H1 (cell line): Measurements from ENCODE around the gene TMEM145. TPM values are rescaled to one million over a fixed set of nuclear protein-coding genes. Genes with fewer than 3 reads are reported as not detected.
"Not testable (repeated sequence)": the region's sequence is repeated elsewhere in the genome, so short reads cannot be mapped to it uniquely, and the experiment has no call there.

Experiments
- CTCF ChIA-PET: fragments of 300-600 bp; sonication (Branson Sonifier 250); formaldehyde crosslinking; loops from one replicate; lab custom pipeline; 2021; ENCODE audit not compliant: partially characterized antibody; lab: Charles Lee
- POLR2A ChIA-PET: fragments of 300-600 bp; sonication (Branson Sonifier 250); formaldehyde crosslinking; loops from one replicate; lab custom pipeline; 2021; ENCODE audit warnings: inconsistent platforms; ENCODE audit not compliant: partially characterized antibody; lab: Charles Lee
- DNase-seq, 2 experiments: peaks; one replicate each; pipeline versions ENCODE4 v3.0.0 to v3.0.0-alpha.2; 2010 to 2022; ENCODE audit warnings: low spot score in 2 of 2, low read depth in 1 of 2, mixed read lengths in 1 of 2
- FAIRE-seq: peaks from 2 replicates; lab custom pipeline; 2011; peaks lifted over from hg19 to GRCh38; lab: Jason Lieb, UNC
- H2AFZ ChIP-seq: 2 replicates; pipeline ENCODE4 v1.8.1; 2012; ENCODE audit warnings: low read length, inconsistent platforms
- H2AK5ac ChIP-seq: 2 replicates; pipeline ENCODE4 v1.6.1; 2013; ENCODE audit warnings: low read depth, low read length
- H2BK120ac ChIP-seq: replicated peaks from 2 replicates; pipeline ENCODE3; 2013; ENCODE audit warnings: low read depth, low read length, inconsistent platforms
- H2BK12ac ChIP-seq: 2 replicates; pipeline ENCODE4 v1.6.1; 2013; ENCODE audit warnings: low read depth, low read length
- H2BK15ac ChIP-seq: 2 replicates; pipeline ENCODE4 v1.6.1; 2013; ENCODE audit warnings: low read length
- H2BK20ac ChIP-seq: 2 replicates; pipeline ENCODE4 v1.6.1; 2013; ENCODE audit warnings: low read length
- H2BK5ac ChIP-seq: 2 replicates; pipeline ENCODE4 v1.6.1; 2013; ENCODE audit warnings: low read depth, low read length
- H3K14ac ChIP-seq: 2 replicates; pipeline ENCODE4 v1.6.1; 2013; ENCODE audit warnings: inconsistent platforms; ENCODE audit not compliant: insufficient read length
- H3K18ac ChIP-seq: 2 replicates; pipeline ENCODE4 v1.6.1; 2013; ENCODE audit warnings: low read length; ENCODE audit errors: extremely low read depth
- H3K23ac ChIP-seq: 2 replicates; pipeline ENCODE4 v1.6.1; 2013; ENCODE audit warnings: inconsistent platforms; ENCODE audit not compliant: insufficient read length
- H3K23me2 ChIP-seq: 2 replicates; pipeline ENCODE4 v1.6.1; 2013; ENCODE audit warnings: low read depth, low read length
- H3K27ac ChIP-seq: 2 replicates; pipeline ENCODE4 v1.6.1; 2011; ENCODE audit warnings: low read depth, low read length, inconsistent platforms
- H3K27me3 ChIP-seq, 4 experiments: replicated peaks in 1 of 4; 1 replicate in 1 of 4; 2 replicates in 3 of 4; pipeline versions ENCODE4 v1.6.1 to v1.8.1; 2011 to 2013; ENCODE audit warnings: low read length in 3 of 4, mild to moderate bottlenecking in 3 of 4, inconsistent platforms in 2 of 4, mixed read lengths in 2 of 4, moderate library complexity in 1 of 4; ENCODE audit not compliant: control insufficient read depth in 3 of 4, insufficient read depth in 3 of 4; ENCODE audit errors: extremely low read depth in 1 of 4
- H3K36me3 ChIP-seq, 4 experiments: 2 replicates each; pipeline versions ENCODE4 v1.6.1 to v1.8.1; 2011 to 2013; ENCODE audit warnings: mild to moderate bottlenecking in 4 of 4, low read length in 3 of 4, moderate library complexity in 2 of 4, control low read depth in 1 of 4, inconsistent platforms in 1 of 4; ENCODE audit not compliant: insufficient read depth in 4 of 4, control insufficient read depth in 2 of 4
- H3K4ac ChIP-seq: replicated peaks from 2 replicates; pipeline ENCODE3; 2013; ENCODE audit warnings: low read length, low read depth, mixed read lengths, inconsistent platforms; ENCODE audit not compliant: insufficient read length
- H3K4me1 ChIP-seq, 4 experiments: replicated peaks in 1 of 4; 1 replicate in 1 of 4; 2 replicates in 3 of 4; pipeline versions ENCODE4 v1.6.1 to v1.8.1; 2011 to 2013; ENCODE audit warnings: low read length in 3 of 4, inconsistent platforms in 2 of 4, mixed read lengths in 1 of 4; ENCODE audit not compliant: insufficient read depth in 4 of 4, control insufficient read depth in 3 of 4
- H3K4me2 ChIP-seq, 2 experiments: 2 replicates each; pipeline versions ENCODE4 v1.6.1 to v1.8.1; 2011 to 2013; ENCODE audit warnings: low read depth in 2 of 2, low read length in 2 of 2, control low read depth in 1 of 2, inconsistent platforms in 1 of 2, mild to moderate bottlenecking in 1 of 2; ENCODE audit not compliant: insufficient read depth in 1 of 2
- H3K4me3 ChIP-seq, 4 experiments: fragments of 200-600, 300-600 bp in 1 of 4; sonication (generic), shearing (Covaris generic), sonication (Bioruptor Twin) in 1 of 4; 2 replicates each; pipeline versions ENCODE4 v1.5.1 to v1.8.1; 2011 to 2016; ENCODE audit warnings: low read length in 4 of 4, low read depth in 3 of 4, control low read depth in 2 of 4, inconsistent platforms in 2 of 4, mild to moderate bottlenecking in 2 of 4, mixed read lengths in 1 of 4, moderate library complexity in 1 of 4; ENCODE audit not compliant: insufficient read depth in 2 of 4; ENCODE audit errors: extremely low read depth in 1 of 4
- H3K56ac ChIP-seq: replicated peaks from 2 replicates; pipeline ENCODE3; 2013; ENCODE audit warnings: low read depth, mild to moderate bottlenecking, mixed read lengths, low read length, inconsistent platforms; ENCODE audit not compliant: insufficient read length
- H3K79me1 ChIP-seq: 2 replicates; pipeline ENCODE4 v1.6.1; 2013; ENCODE audit warnings: low read depth, low read length, control low read depth
- H3K79me2 ChIP-seq, 2 experiments: 2 replicates each; pipeline versions ENCODE4 v1.6.1 to v1.8.1; 2012 to 2013; ENCODE audit warnings: low read length in 2 of 2, mild to moderate bottlenecking in 2 of 2, inconsistent platforms in 1 of 2; ENCODE audit not compliant: insufficient read depth in 2 of 2, control insufficient read depth in 1 of 2
- H3K9ac ChIP-seq, 4 experiments: replicated peaks in 1 of 4; 1 replicate in 1 of 4; 2 replicates in 3 of 4; pipeline versions ENCODE4 v1.6.1 to v1.8.1; 2011 to 2013; ENCODE audit warnings: low read depth in 3 of 4, low read length in 3 of 4, control low read depth in 2 of 4, mild to moderate bottlenecking in 2 of 4, moderate library complexity in 2 of 4, inconsistent platforms in 1 of 4; ENCODE audit errors: extremely low read depth in 1 of 4
- H3K9me3 ChIP-seq, 2 experiments: 2 replicates each; pipeline versions ENCODE4 v1.6.1 to v1.8.1; 2012 to 2013; ENCODE audit warnings: mild to moderate bottlenecking in 2 of 2, moderate library complexity in 2 of 2, control low read depth in 1 of 2, inconsistent platforms in 1 of 2, low read depth in 1 of 2, low read length in 1 of 2, mixed read lengths in 1 of 2; ENCODE audit not compliant: insufficient read depth in 2 of 2
- H4K20me1 ChIP-seq, 2 experiments: replicated peaks in 1 of 2; 2 replicates each; pipeline versions ENCODE3 to v1.8.1; 2011 to 2013; ENCODE audit warnings: inconsistent platforms in 2 of 2, low read length in 2 of 2, mild to moderate bottlenecking in 1 of 2; ENCODE audit not compliant: insufficient read depth in 2 of 2, control insufficient read depth in 1 of 2
- H4K5ac ChIP-seq: 2 replicates; pipeline ENCODE4 v1.6.1; 2013; ENCODE audit warnings: low read length, low read depth, mixed read lengths, inconsistent platforms; ENCODE audit not compliant: insufficient read length
- H4K8ac ChIP-seq: 2 replicates; pipeline ENCODE4 v1.8.0; 2013; ENCODE audit warnings: mild to moderate bottlenecking, moderate library complexity, low read length, inconsistent platforms; ENCODE audit not compliant: insufficient read depth; ENCODE audit errors: extremely low read depth
- H4K91ac ChIP-seq: replicated peaks from 2 replicates; pipeline ENCODE3; 2013; ENCODE audit warnings: low read length, mixed read lengths, inconsistent platforms; ENCODE audit not compliant: insufficient read length
- WGBS, 2 experiments: shearing (Covaris generic) in 1 of 2; methylation state at CpG; one replicate each; pipeline versions ENCODE4 v1.1.6 to v1.1.7; 2013 to 2015; ENCODE audit warnings: low lambda C conversion rate in 2 of 2, mixed read lengths in 2 of 2, inconsistent platforms in 1 of 2, low coverage in 1 of 2, missing lambda C conversion rate in 1 of 2; ENCODE audit not compliant: insufficient replicate concordance in 2 of 2, insufficient coverage in 1 of 2, insufficient read length in 1 of 2; ENCODE audit errors: extremely low coverage in 1 of 2, missing lambda C conversion rate in 1 of 2; 5-methylcytosine and 5-hydroxymethylcytosine counted together
- polyA plus RNA-seq, 7 experiments: library from polyadenylated mRNA; depleted of rRNA in 3 of 7; stranded (reverse) in 5 of 7; unstranded in 2 of 7; fragments of >200 nt in 5 of 7; fragments of 200-250 nt in 2 of 7; gene quantifications; 1 replicate in 5 of 7; 2 replicates in 1 of 7; 4 replicates in 1 of 7; pipeline versions ENCODE4 v1.2.1 to v1.2.3, GENCODE V29; 2011 to 2013; ENCODE audit warnings: missing spikeins in 2 of 7, mixed read lengths in 2 of 7
- total RNA-seq: library from RNA; stranded (reverse); fragmentation: NEBNext Ultra II Directional; extraction: Animal tissue kit (Norgen Biotek cat#: 25700); gene quantifications from 2 replicates; pipeline ENCODE4 v1.2.1, GENCODE V29; 2021

The TMEM145 gene
- total and polyA plus RNA-seq, 2 of the 8 experiments (the other 6 are each of a cell fraction or from before 2014, with no cell fraction given), result 2.3 to 4.7 TPM

GRCh38 chr19:42339126-42339860, 26.2 kb downstream of the TMEM145 start:
- H2BK20ac ChIP-seq, H2BK15ac ChIP-seq, H3K27me3 ChIP-seq, H2BK12ac ChIP-seq, H3K4me3 ChIP-seq, FAIRE-seq, H3K9ac ChIP-seq, H4K5ac ChIP-seq, H3K36me3 ChIP-seq, H4K8ac ChIP-seq, H3K14ac ChIP-seq, H3K4ac ChIP-seq, H4K91ac ChIP-seq, H2BK120ac ChIP-seq, H3K27ac ChIP-seq, H3K23ac ChIP-seq, H3K23me2 ChIP-seq, H3K79me1 ChIP-seq, H3K79me2 ChIP-seq, H3K4me2 ChIP-seq, DNase-seq, H3K9me3 ChIP-seq, H4K20me1 ChIP-seq, H3K18ac ChIP-seq, H3K56ac ChIP-seq, H3K4me1 ChIP-seq, H2AFZ ChIP-seq, H2BK5ac ChIP-seq, H2AK5ac ChIP-seq: not testable (repeated sequence)
- CTCF ChIA-PET, result interaction anchor here (1.1 to 1.7 kb wide), 2 partner anchors 11 to 21 kb away, joined by 4 to 5 read pairs; no protein-coding TSS in a partner anchor
- WGBS, 2 experiments, result 89% methylated on average over 7 of the region's 7 CpGs; no CpG with 5 or more reads in 1 of the 2 experiments
- POLR2A ChIA-PET, result interaction anchor here (0.6 to 0.8 kb wide), 2 partner anchors 130 to 479 kb away, joined by 3 read pairs; partner anchors contain the start of gene RPS19
